ENCODE results near the gene OLFML2B.

Gene OLFML2B

DNA sequence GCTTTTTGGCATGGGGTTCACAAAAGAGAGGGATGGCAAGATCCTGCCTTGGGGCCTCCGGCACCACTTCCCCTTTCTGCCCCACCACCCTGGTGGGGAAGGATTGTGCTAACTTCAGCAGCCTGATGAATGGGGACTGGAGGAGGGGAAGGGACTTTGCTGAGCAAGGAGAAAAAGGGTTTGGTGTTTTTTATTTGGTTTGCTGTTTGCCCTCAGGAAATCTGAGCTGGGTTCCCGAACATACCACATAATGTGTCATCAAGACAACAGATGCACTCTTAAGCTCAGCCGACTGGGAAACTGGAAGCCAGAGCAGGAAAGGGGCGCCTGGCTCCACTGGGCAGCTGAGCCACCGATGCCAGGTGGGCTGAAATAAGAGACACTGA, 19.8 kb downstream of the OLFML2B start:
- no peak overlapping the region for H3K27ac Mint-ChIP-seq
- H3K4me3 Mint-ChIP-seq = no peak overlapping the region
- no peaks in the 10 kb centered on the region for H3K9me3 Mint-ChIP-seq
- peaks cover 1% of the 10 kb centered on the region for H3K27me3 Mint-ChIP-seq
- H3K4me1 Mint-ChIP-seq = peaks cover 10% of the 10 kb centered on the region
- H3K36me3 Mint-ChIP-seq = no peaks in the 10 kb centered on the region

DNA sequence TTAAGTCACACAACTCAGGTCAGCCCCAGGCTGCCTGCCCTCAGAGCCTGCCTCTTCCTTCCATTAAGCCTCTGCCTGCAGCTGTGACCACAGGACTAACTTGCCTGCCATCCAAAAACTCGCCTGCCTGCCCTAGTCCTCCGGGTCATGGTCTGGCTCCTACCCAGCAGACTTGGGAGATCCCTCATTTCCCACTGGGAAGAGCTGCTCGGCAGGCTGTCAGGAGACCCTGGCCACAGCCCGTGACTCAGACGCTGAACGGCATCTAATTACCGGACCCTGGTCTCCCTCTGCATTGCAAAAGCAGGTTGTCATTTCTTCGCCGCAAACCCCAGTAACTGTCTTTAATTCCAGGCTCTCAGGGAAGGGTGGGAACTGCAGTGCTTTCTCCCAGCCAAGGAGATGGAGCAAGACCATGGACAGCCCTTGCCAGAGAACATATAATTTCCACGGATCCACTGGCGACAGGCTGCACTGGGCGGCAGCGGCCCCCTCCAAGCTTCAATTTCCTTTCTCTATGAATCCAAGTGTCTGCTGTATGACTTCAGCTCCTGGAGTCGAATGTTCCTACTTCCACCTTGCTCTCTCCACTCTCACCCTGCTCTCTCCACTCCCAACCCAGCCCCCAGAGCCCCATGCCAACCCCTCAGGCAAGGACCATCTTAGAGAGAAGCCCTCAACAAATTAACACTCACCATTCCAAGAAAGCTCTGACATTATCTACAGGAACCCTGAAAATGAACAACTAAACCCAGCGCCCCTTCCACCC, 20.4 kb downstream of the OLFML2B start:
- Mint-ChIP-seq H3K4me3 (no peak overlapping the region), H3K9me3 (no peaks in the 10 kb centered on the region), H3K27ac (peak overlapping the region; percentile 44), H3K27me3 (peaks cover 1% of the 10 kb centered on the region), H3K36me3 (no peaks in the 10 kb centered on the region), H3K4me1 (peaks cover 10% of the 10 kb centered on the region)

- Mint-ChIP-seq H3K27ac (no peak overlapping the region), H3K36me3 (peaks cover 2% of the 10 kb centered on the region), H3K27me3 (peaks cover 1% of the 10 kb centered on the region), H3K4me1 (peaks cover 10% of the 10 kb centered on the region), H3K4me3 (no peak overlapping the region), H3K9me3 (no peaks in the 10 kb centered on the region)
Measured at GRCh38 chr1:162000053-162000420, 23.6 kb downstream of the OLFML2B start.

- no peak overlapping the region for H3K4me3 Mint-ChIP-seq
- H3K36me3 Mint-ChIP-seq = peaks cover 2% of the 10 kb centered on the region
- no peak overlapping the region for H3K27ac Mint-ChIP-seq
Measured at GRCh38 chr1:161999301-162000052, 24.2 kb downstream of the OLFML2B start.

DNA sequence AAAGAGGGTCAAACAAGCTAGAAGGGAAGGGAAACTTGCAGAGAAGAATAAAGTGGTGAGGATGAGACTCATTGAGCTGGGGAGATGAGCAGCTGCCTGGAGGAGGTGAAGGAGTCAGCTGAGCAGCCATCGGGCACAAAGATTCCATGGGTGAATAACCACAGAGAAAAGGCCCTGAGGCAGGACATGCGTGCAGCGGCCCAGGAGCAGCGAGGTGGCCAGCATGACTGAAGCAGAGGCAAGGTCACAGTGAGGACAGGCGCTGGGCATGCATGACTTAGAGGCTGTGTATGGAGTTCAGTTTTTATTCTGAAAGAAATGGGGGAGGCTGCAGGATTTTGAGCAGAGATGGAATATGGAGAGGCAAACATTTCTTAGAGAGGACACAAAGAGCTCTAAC, 24.9 kb downstream of the OLFML2B start:
- H3K27ac Mint-ChIP-seq = no peak overlapping the region
- H3K4me3 Mint-ChIP-seq = no peak overlapping the region
- H3K4me1 Mint-ChIP-seq = no peaks in the 10 kb centered on the region
- H3K9me3 Mint-ChIP-seq = no peaks in the 10 kb centered on the region
- peaks cover 1% of the 10 kb centered on the region for H3K27me3 Mint-ChIP-seq
- H3K36me3 Mint-ChIP-seq = peaks cover 2% of the 10 kb centered on the region

More at GRCh38 chr1:161999301-162000052, 24.2 kb downstream of the OLFML2B start:
- no peaks in the 10 kb centered on the region for H3K9me3 Mint-ChIP-seq
- H3K27me3 Mint-ChIP-seq = peaks cover 1% of the 10 kb centered on the region
- H3K4me1 Mint-ChIP-seq = peaks cover 5% of the 10 kb centered on the region

DNA sequence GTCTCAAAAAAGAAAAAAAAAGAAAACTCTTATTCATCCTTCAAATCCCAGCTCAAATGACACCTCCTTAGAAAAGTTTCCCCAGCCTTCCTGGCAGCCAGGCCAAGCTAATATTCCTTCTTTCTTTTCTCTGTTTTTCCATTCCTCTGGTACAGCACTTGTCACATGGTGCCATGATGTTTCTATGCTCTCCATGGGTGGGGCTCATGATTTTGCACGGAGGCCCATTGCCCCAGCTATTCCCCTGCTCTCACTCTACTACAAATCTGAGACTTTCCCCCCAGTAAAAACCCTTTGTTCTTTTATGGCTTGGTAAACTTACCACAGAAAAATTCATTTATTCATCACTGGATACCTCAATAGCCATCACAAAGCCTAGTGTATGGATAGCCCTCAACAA, 26.5 kb downstream of the OLFML2B start:
- Mint-ChIP-seq H3K27me3 (no peaks in the 10 kb centered on the region), H3K9me3 (peaks cover 6% of the 10 kb centered on the region)

GRCh38 chr1:161994175-161994668, 29.4 kb downstream of the OLFML2B start:
- H3K27ac Mint-ChIP-seq = no peak overlapping the region
- peaks cover 6% of the 10 kb centered on the region for H3K9me3 Mint-ChIP-seq
- no peaks in the 10 kb centered on the region for H3K27me3 Mint-ChIP-seq
- H3K4me3 Mint-ChIP-seq = no peak overlapping the region
- H3K4me1 Mint-ChIP-seq = no peaks in the 10 kb centered on the region
- peaks cover 4% of the 10 kb centered on the region for H3K36me3 Mint-ChIP-seq

More for the DNA sequence above, 26.5 kb downstream of the OLFML2B start:
- no peaks in the 10 kb centered on the region for H3K4me1 Mint-ChIP-seq
- H3K27ac Mint-ChIP-seq = no peak overlapping the region
- peaks cover 2% of the 10 kb centered on the region for H3K36me3 Mint-ChIP-seq
- H3K4me3 Mint-ChIP-seq = no peak overlapping the region

- Mint-ChIP-seq H3K4me3 (no peak overlapping the region), H3K4me1 (no peaks in the 10 kb centered on the region), H3K9me3 (peaks cover 6% of the 10 kb centered on the region), H3K27me3 (no peaks in the 10 kb centered on the region), H3K36me3 (peaks cover 4% of the 10 kb centered on the region), H3K27ac (no peak overlapping the region)
Measured at GRCh38 chr1:161993576-161993975, 30.1 kb downstream of the OLFML2B start.

- peaks cover 7% of the 10 kb centered on the region for H3K36me3 Mint-ChIP-seq
- H3K27ac Mint-ChIP-seq = no peak overlapping the region
- H3K27me3 Mint-ChIP-seq = no peaks in the 10 kb centered on the region
Measured at GRCh38 chr1:161989786-161990185, 33.9 kb downstream of the OLFML2B start.

DNA sequence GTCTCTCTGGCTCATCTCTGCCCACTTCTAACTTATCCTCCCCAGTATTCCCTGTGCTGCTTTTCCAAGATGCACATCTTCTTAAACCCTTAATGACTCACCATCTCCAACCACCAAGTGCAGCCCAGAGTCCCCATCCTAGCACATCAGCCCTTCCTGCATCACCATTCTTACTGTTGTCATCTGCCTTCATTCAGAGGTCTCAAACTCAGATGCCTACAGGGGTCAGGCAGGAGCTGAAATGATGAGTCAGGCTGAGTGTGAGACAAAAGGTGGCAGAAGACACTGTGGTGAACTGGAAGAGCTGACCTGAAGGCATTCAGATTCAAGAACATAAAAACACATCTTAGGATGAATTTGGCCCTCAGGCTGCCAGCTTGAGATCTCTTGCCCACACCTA, 34.6 kb downstream of the OLFML2B start:
- H3K4me1 Mint-ChIP-seq = no peaks in the 10 kb centered on the region
- H3K36me3 Mint-ChIP-seq = peaks cover 7% of the 10 kb centered on the region
- H3K27ac Mint-ChIP-seq = no peak overlapping the region
- H3K4me3 Mint-ChIP-seq = no peak overlapping the region
- H3K9me3 Mint-ChIP-seq = peaks cover 13% of the 10 kb centered on the region
- H3K27me3 Mint-ChIP-seq = no peaks in the 10 kb centered on the region

More at GRCh38 chr1:161989786-161990185, 33.9 kb downstream of the OLFML2B start:
- H3K4me3 Mint-ChIP-seq = no peak overlapping the region
- H3K9me3 Mint-ChIP-seq = peaks cover 13% of the 10 kb centered on the region
- no peaks in the 10 kb centered on the region for H3K4me1 Mint-ChIP-seq

GRCh38 chr1:161988413-161988812, 35.3 kb downstream of the OLFML2B start:
- Mint-ChIP-seq H3K4me1 (no peaks in the 10 kb centered on the region), H3K27me3 (no peaks in the 10 kb centered on the region), H3K27ac (no peak overlapping the region), H3K4me3 (no peak overlapping the region), H3K9me3 (peaks cover 13% of the 10 kb centered on the region), H3K36me3 (peaks cover 7% of the 10 kb centered on the region)

- H3K27me3 Mint-ChIP-seq = no peaks in the 10 kb centered on the region
- H3K27ac Mint-ChIP-seq = no peak overlapping the region
- H3K9me3 Mint-ChIP-seq = peaks cover 13% of the 10 kb centered on the region
- peaks cover 7% of the 10 kb centered on the region for H3K36me3 Mint-ChIP-seq
- H3K4me3 Mint-ChIP-seq = no peak overlapping the region
- no peaks in the 10 kb centered on the region for H3K4me1 Mint-ChIP-seq
Measured at GRCh38 chr1:161987872-161988271, 35.8 kb downstream of the OLFML2B start.

DNA sequence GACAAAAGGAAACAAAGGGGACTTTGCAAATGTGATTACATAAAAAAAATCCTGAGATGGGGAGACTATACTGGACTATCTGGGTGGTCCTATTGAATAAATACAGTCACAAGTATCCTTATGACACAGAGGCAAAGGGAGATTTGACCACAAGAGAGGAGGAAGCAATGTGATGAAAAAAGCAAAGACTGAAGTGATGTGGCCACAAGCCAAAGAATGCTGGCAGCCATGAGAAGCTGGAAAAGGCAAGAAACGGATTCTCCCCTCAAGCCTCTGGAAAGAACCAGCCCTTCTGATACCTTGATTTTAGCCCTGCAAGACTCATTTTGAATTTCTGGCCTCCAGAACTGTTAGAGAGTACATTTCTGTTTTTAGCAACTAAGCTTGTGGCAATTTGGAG, 36.4 kb downstream of the OLFML2B start:
- Mint-ChIP-seq H3K9me3 (peaks cover 9% of the 10 kb centered on the region), H3K36me3 (peaks cover 9% of the 10 kb centered on the region), H3K27ac (no peak overlapping the region), H3K4me1 (no peaks in the 10 kb centered on the region), H3K4me3 (no peak overlapping the region), H3K27me3 (no peaks in the 10 kb centered on the region)

DNA sequence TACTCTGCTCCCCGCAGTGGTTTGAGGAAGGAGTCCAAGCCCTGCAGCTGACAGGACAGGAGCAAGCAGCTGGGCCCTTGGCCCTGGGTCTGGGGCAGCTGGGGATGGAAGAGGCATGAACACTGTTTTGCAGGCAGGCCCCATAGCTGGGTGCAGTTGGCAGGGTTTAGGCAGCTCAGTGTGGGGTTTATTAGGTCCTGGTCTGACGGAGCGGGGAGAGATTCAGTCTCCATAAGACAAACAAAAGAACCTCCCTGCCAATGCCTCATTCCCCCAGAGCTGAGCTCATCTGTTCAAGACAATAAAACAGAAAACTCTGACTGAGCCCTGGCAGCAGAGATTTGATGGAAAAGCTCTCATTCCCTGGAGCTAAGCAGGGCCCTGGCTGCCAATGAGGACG, 37.3 kb downstream of the OLFML2B start:
- H3K27me3 Mint-ChIP-seq = no peaks in the 10 kb centered on the region
- no peak overlapping the region for H3K4me3 Mint-ChIP-seq
- peaks cover 8% of the 10 kb centered on the region for H3K9me3 Mint-ChIP-seq
- H3K27ac Mint-ChIP-seq = no peak overlapping the region
- H3K36me3 Mint-ChIP-seq = peaks cover 9% of the 10 kb centered on the region
- H3K4me1 Mint-ChIP-seq = no peaks in the 10 kb centered on the region

DNA sequence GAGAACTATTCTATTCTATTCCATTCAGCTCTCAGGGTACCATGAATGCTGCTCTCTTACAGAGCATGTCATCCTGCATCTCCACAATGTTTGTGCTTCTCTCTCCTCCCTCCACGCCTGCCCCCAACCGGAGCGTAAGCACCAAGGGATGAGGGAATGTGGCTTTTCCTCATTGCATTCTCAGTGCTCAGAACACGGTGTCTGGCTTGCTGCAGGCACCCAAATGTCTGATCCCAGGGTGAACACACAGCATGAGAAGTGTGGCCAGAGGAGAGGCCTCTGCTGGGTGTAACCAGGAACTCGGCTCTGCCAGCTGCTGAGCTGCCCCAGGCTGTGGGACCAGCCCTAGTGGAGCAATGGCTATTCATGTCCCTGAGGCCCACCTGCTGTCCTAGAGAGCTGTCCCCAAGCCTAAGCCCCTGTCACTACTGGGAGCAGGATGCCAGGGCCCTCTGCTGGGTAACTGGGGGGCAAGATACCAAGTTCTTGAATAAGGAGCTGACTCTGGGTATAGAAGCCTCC, 38.3 kb downstream of the OLFML2B start:
- Mint-ChIP-seq H3K27me3 (no peaks in the 10 kb centered on the region), H3K9me3 (peaks cover 8% of the 10 kb centered on the region), H3K27ac (no peak overlapping the region), H3K4me3 (no peak overlapping the region), H3K36me3 (peaks cover 7% of the 10 kb centered on the region), H3K4me1 (no peaks in the 10 kb centered on the region)

- Mint-ChIP-seq H3K27ac (no peak overlapping the region), H3K9me3 (peaks cover 8% of the 10 kb centered on the region), H3K27me3 (no peaks in the 10 kb centered on the region), H3K36me3 (peaks cover 7% of the 10 kb centered on the region), H3K4me1 (no peaks in the 10 kb centered on the region), H3K4me3 (no peak overlapping the region)
Measured at GRCh38 chr1:161983725-161984124, 39.9 kb downstream of the OLFML2B start.
